HG03108 (cell line): ENCODE data around the gene FBXO8.
"Not testable (repeated sequence)": the region's sequence is repeated elsewhere in the genome, so short reads cannot be mapped to it uniquely, and the experiment has no call there.

Experiments
- ATAC-seq: cut with Tn5 transposase; IDR thresholded peaks from one replicate; pipeline ENCODE4 v1.9.1; 2021; ENCODE audit warnings: moderate library complexity; ENCODE audit not compliant: unreplicated experiment

FBXO8 gene

DNA sequence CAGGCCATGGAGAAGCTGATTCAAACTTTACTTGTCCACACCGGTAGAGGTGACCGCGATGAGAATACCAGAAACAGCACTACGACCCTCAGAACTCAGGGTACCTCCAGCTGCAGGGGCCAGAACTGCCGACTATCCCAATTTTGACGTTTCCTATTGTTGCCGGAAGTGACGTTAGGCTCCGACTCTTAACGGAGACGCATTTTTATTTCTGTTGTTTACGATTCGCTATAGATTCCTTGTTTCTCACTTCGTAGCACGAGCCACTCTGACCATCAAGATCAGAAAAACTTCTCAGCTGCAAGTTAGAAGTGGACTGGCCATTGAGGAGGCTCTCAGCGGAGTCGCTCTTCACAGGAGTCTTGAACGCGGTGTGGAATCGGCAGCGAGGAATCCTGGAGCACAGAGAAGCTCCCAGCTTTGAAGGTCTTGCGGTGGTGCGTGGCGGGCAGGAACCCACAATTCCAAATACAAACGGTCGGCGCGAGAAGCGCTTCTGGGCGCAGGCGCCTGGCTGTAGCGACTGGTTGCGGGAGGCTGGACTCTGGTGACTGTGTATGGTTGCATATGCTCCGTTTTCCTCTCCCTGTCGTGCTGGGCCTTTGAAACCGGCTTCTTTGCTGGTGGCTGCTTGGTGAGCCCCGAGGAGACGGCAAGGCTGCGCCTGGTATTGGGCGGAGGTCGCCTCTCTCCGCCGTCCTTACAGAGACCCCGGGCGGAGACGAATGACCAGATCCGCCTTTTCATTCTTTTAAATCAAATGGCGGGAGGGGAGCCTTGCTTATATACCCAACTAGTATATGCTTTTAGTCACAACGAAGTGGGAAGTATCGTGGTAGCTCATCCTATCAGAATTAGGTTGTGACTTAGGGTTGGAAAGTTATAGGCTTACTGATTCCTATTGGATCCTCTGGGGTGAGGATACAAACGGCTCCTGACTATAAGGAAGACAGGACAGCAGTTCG lies at the start of gene FBXO8, which contains the start of gene CEP44:
FBXO8 (minus strand) TSS at position 161 of the 965 bp plus-strand sequence. CDS start 20,575 bp downstream, outside the sequence.
CEP44 (plus strand) TSS at position 405 of the 965 bp plus-strand sequence. CDS start 15,211 bp downstream, outside the sequence.
- ATAC-seq, result peak; percentile 51

DNA sequence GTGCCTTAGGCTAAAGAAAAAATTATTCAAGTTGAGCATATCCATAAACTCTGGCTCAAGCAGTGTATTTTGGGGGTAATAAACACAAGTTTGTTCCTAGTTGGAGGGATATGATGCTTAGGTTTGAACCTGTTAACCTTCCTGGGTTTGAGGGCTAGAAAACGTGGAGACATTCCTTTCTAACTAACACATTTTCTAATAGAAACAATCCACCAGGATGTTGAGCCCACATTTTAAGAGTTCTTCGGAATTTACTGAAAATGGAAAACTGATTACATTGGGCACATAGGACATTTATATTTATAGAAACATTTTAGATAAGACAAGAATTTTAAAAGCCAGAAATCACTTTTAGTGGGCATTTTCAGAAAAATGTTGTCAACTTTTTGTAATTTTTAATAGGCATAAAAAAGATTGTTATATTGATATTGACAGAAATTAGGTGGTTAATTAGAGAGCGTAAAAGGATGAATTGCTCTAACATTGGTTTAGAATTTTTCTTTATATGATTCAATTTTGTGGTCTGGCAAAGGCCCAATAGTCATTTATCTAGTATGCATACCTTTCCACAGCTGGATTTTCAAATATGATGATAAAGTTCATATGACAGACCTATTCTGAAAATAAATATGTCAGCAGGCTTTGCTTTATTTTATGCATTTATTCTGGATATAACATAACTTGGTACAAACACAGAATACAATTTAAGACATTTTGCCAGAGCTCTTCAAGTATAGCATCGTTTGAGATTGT lies 49.5 kb upstream of the FBXO8 start:
- ATAC-seq, result no peak

DNA sequence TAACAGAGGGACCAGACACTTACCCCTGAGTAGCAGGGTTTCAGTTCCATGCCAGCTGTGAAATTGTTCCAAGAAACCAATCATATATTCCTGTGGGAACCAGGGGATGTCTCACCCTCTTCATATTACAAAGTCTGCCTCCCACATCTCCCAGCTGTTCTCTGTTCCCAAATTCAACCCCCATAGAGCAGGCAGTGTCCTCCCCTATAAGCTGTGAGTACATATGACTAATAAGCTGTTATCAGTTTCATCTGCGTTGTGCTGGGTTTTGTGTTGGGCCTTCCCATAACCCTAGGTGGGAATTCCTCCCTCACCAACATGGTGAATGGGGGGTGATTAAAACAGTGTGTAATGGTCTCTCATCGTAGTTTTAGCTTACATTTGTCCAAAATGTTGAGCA lies 41.3 kb upstream of the FBXO8 start:
- ATAC-seq, result no peak

DNA sequence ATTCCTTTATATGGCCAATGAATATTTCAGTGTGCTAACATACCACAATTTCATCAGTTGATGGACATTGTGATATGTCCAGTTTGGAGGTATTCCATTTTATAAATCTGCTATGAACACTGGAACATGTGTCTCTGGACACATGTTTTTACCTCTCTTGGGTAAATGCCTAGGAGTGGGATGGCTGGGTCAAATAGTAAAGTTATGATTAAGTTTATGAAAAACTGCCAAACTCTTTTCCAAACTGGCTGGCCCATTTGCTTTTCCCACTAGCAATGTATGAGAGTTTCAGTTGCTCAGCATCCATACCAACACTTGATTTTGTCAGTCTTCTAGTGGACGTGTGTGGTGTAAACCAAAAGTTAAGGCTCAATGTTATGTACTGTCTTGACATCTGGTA lies 40.8 kb upstream of the FBXO8 start:
- ATAC-seq, result no peak

DNA sequence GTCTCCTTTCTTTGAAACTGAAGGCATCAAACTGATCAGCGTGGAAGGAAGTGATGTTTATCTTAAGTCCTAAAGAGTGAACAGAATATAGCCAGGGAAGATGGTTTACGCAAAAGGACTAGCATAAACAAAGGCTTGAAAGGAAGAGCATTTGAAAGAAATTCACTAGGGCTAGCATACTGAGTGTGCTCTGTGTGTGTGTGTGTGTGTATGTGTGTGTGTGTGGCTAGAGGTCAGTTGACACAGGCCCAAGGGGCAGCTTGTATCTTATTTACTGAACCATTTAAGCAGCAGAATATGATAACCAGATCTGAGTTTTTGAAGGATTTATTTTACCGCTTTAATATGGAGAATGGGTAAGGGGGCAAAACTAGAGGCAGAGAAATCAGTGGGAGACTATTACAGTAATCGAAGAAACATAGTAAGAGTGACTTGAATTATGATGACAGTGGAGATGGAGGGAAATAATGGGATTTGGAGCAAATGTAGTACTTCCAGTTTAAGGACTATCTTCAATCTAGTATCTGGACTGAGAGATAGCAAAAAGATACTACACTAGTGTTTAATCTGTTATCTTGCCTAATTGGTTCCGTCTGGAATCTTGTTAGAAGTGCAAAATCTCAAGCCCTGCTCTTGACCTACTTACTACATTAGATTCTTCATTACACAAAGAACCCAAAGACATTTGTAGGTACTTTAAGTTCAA lies 37.2 kb upstream of the FBXO8 start:
- no peak for ATAC-seq

DNA sequence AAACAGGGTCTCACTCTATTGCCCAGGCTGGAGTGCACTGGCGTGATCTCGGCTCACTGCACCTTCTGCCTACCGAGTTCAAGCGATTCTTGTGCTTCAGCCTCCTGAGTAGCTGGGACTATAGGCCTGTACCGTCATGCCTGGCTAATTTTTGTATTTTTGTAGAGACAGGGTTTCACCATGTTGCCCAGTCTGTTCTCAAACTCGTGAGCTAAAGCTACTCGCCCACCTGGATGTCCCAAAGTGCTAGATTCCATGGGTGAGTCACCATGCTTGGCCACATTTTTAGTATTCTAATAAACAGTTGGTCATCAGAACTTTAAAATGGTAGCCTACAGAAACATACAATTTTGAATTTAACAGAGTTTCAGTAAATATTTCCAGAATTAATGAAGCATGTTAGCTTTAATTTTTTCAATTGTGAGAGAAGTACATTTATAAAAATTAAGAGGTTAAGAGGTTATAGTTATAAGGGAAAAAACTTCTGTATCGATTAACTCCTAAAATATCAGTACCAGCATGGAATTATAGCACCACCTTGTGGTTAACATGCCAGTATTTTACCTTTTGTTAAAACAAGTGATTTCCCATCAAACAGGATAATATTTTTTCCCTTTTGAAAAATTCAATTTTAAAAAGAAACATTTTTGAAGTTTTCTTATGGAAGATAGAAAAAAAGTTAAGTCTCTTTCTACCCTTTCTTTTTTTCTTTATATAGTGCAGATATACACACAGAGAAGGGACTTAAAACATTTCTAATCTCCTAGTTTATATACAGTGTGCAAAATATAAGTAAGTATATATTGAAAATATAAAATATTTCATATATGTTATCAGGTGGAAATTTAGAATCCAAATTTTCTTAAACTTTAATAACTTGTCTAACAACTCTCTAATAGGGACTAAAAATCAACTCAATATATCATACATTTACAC lies 35.6 kb upstream of the FBXO8 start:
- ATAC-seq, result no peak

GRCh38 chr4:174317531-174317930 lies 34.1 kb upstream of the FBXO8 start:
- no peak for ATAC-seq

GRCh38 chr4:174316954-174317353 lies 33.5 kb upstream of the FBXO8 start:
- ATAC-seq, result no peak

DNA sequence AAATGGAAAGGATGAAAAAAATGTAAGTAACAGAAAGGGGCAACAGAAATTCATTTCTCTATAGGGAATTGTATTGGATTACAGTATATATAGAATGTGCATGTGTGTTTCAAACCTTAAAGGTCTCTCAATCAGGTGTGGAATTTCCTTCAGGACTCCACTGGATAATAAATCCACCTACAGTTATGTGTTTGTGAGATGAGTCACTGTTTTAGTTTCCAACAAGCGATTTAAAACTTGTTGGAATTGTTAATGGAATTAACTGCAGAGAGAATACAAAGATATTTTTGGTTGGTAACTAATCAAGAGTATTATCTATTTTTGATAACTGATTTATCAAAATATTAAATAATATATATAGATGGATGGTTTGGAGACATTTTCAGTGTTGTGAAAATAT lies 33.1 kb upstream of the FBXO8 start:
- no peak for ATAC-seq

- no peak for ATAC-seq
Observed at GRCh38 chr4:174314770-174315169, 31.3 kb upstream of the FBXO8 start.

DNA sequence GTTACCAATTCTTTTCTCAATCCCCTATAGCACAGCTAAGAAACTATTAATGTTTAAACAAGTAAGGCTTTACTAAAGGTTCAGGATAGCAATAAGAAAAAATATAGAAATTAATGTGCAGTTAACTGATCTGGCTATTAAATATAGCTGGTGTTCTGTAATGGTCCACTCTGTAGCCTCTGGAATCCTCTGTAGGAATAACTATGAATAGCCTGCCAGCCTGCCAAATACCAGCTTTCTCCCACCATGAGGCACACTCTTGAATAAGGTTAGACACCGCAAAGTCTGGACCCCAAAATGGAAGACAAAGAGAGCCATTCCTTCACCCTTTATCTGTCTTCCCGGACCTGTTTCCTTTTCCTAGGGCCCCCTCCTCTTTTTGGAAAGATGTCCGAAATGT lies 30.8 kb upstream of the FBXO8 start:
- no peak for ATAC-seq

GRCh38 chr4:174312993-174313392 lies 29.5 kb upstream of the FBXO8 start:
- ATAC-seq, result no peak

DNA sequence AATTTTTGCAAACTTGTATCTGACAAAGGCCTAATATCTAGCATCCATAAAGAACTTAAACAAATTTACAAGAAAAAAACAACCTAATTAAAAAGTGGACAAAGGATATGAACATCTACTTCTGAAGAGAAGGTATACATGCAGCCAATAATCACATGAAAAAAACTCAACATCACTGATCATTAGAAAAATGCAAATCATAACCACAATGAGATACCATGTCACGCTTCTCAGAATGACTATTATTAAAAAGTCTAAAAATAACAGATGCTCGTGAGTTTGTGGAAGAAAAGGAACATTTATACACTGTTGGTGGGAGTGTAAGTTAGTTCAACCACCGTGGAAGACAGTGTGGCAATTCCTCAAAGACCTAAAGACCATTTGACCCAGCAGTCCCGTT lies 24.2 kb upstream of the FBXO8 start:
- ATAC-seq, result no peak

- no peak for ATAC-seq
Observed at GRCh38 chr4:174305961-174306360, 22.5 kb upstream of the FBXO8 start.

DNA sequence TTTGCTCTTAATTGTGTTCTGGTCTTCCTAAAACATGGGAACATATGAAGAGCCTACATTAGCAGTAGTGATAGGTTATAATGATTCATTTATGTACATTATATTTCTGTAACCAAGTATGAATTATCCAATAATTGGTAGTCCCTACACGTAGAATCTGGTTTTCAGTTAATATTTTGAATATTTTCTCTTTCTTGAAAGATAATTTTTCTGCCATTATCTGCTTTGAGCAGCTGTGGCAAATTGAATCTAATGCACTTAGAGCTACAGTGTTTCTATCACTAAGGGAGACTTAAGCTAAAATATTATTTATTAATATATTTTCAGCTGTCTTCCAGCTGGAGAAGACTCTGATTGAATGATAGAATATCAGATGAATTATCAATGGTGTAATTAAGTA lies 21.2 kb upstream of the FBXO8 start:
- no peak for ATAC-seq

DNA sequence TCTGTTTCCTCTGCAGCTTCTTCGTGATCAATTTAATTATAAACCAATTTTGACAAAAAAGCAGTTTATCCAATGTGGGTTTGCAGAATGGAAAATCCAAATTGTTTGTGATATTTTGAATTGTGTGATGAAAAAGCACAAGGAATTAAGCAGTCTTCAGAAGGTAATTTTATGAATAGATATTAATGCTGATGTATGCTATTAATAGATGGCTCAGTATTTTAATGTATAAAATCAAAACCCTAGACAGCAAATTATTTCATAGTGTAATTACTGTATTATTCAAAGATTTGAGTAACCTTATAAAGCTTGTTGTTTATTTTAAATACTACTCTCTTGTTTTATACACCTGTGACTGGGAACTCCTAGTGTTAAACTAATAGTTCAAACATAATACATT lies 20.2 kb upstream of the FBXO8 start:
- no peak for ATAC-seq

DNA sequence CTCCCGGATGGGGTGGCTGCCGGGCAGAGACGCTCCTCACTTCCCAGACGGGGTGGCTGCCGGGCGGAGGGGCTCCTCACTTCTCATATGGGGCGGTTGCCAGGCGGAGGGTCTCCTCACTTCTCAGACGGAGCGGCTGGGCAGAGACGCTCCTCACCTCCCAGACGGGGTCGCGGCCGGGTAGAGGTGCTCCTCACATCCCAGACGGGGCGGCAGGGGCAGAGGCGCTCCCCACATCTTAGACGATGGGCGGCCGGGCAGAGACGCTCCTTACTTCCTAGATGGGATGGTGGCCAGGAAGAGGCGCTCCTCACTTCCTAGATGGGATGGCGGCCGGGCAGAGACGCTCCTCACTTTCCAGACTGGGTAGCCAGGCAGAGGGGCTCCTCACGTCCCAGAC lies 11.7 kb upstream of the FBXO8 start:
- not testable (repeated sequence) for ATAC-seq

- not testable (repeated sequence) for ATAC-seq
Observed at GRCh38 chr4:174294641-174295040, 11.2 kb upstream of the FBXO8 start.

- ATAC-seq, result no peak
Observed at GRCh38 chr4:174292473-174292872, 9.0 kb upstream of the FBXO8 start.

DNA sequence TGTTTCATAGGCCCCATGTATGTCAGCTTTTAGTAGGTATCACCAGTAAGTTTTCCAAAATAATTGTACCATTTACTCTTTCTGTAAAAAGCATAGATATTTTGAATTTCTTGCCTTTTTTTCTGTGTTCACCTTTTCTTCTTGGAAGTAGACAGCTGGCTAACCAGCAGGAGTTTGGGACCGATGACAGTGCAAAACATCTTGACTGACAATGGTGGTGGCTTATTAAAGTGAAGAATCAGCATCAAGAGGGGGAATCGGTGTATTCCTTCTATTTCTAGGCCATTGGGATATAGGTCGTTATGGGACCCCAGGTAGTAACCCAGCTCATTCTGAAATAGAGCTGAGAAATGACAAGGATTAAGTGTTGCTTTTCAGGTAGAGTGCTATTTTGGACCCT lies 3.4 kb upstream of the FBXO8 start:
- ATAC-seq, result no peak
